Measurements from ENCODE around the gene GRM3.

DNA sequence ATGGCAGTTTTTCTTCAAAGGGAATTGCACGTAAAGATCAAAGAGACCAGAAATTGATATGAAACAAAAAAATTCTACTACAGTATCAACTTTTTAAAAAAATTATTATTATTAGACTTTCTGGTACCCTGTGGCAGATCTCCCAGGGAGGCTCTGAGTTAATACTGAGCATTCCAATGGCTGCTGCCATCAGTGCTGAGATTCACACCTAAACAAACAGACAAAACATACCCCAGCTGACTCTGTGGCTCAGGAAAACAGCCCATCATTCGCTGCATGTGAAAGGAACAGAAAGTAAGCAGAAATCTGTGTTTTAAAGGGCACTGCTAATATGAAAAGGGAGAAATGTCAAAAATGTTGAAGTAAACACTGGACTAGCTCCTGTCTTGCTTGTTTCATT lies 118.4 kb downstream of the GRM3 start:
- no peak for TF ChIP-seq YY1 (IDR thresholded peaks at IDR 0.05; ENCODE audit: insufficient read depth, insufficient read length)
- TF ChIP-seq SUZ12 (IDR thresholded peaks at IDR 0.05; ENCODE audit: extremely low read depth, insufficient read depth, insufficient read length): no peak
- no peak for TF ChIP-seq ZNF274 (IDR thresholded peaks at IDR 0.05; ENCODE audit: low read depth, low read length)

Measured in NT2/D1 (cell line).